ENCODE data around the gene CALB2.

The CALB2 gene

DNA sequence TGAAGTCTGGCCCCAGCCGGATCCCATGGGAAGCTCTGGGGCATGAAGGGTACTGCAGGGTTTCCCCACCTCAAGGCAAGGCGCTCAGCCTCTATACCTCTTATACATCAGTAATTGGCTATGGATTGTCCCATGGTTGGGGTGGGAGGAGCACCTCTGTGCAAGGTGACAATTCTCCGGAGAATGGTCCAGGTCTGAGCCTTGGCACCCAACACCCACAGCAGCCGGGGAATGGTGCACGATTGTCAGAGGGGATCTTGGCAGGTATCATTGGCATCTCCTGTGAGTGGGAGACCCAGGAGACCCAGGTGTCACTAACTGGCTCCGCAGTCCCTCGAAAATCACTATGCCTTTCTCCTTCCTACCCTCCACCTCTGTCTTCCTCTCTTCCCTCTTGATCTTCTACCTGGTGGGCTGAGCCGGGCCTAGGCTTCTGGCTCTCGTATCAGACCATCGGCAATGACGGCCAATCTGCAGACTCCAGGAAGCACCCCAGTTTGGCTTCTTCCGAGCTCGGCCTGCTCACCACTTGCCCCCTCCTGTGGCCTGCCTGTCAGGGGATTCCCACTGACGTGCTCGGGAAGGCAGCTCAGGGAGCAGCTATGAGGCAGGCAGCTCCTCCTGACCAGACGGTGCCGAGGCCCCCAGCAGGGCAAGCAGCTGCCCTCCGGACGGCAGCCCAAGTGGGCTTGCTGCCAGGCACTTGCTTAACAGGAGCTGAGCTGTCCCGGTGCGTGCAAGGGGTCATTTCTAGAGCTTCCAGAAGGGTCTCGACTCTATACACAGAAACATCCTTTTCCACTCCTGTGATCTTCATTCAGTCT, 10.0 kb upstream of the CALB2 start:
- no peak for TF ChIP-seq TCF12 (IDR thresholded peaks at IDR 0.05; ENCODE audit: low read depth)
- TF ChIP-seq TEAD4 (IDR thresholded peaks at IDR 0.05), result no peak
- TF ChIP-seq YY1 (IDR thresholded peaks at IDR 0.05; ENCODE audit: low read depth), result no peak
- no peak for TF ChIP-seq CEBPB (IDR thresholded peaks at IDR 0.05)
- TF ChIP-seq ZBTB7A (IDR thresholded peaks at IDR 0.05; ENCODE audit: low read depth), result no peak
- TF ChIP-seq, protein P1, sequence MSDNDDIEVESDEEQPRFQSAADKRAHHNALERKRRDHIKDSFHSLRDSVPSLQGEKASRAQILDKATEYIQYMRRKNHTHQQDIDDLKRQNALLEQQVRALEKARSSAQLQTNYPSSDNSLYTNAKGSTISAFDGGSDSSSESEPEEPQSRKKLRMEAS (IDR thresholded peaks at IDR 0.05), result no peak

DNA sequence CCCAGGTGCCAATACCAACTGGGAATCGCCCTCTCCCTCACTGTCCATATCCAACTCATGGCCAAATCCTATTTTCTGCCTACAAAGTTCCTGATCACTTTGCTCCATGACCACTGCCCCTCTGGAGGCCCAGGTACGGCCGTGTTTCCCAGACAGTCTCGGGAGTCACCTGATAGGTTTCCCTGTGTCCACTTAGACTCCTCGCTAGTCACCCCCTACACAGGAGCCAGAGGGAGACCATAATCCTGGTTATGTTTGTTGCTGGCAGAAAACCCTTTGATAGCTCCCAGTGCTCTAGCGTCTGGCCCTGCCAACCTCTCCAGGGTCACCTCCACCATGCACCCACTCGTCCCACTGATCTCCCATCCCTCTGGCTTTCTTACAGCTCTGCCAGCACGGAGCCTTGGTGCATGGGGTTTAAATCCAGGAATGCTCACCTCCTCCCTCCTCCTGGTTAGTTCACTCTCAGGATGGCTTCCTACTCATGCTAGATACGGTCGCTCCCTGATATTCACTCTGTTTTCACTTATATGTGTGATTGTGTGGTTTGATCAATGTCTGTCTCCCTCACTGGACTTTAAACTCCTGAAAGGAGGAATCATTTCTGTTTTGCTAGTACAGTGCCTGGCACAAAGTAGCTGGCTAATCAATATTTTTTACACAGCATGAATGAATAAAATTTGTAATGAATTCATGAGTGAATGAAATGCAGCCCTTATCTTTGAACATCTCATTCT, 7.5 kb upstream of the CALB2 start:
- no peak for TF ChIP-seq FOXM1 (IDR thresholded peaks at IDR 0.05; ENCODE audit: borderline replicate concordance, low read depth)
- no peak for TF ChIP-seq EGR1 (IDR thresholded peaks at IDR 0.05)
- no peak for TF ChIP-seq YY1 (IDR thresholded peaks at IDR 0.05; ENCODE audit: low read depth)
- no peak for TF ChIP-seq CREB1 (IDR thresholded peaks at IDR 0.05; ENCODE audit: low read depth)
- TF ChIP-seq, protein P1 (IDR thresholded peaks at IDR 0.05), result no peak
- TF ChIP-seq, protein P2, sequence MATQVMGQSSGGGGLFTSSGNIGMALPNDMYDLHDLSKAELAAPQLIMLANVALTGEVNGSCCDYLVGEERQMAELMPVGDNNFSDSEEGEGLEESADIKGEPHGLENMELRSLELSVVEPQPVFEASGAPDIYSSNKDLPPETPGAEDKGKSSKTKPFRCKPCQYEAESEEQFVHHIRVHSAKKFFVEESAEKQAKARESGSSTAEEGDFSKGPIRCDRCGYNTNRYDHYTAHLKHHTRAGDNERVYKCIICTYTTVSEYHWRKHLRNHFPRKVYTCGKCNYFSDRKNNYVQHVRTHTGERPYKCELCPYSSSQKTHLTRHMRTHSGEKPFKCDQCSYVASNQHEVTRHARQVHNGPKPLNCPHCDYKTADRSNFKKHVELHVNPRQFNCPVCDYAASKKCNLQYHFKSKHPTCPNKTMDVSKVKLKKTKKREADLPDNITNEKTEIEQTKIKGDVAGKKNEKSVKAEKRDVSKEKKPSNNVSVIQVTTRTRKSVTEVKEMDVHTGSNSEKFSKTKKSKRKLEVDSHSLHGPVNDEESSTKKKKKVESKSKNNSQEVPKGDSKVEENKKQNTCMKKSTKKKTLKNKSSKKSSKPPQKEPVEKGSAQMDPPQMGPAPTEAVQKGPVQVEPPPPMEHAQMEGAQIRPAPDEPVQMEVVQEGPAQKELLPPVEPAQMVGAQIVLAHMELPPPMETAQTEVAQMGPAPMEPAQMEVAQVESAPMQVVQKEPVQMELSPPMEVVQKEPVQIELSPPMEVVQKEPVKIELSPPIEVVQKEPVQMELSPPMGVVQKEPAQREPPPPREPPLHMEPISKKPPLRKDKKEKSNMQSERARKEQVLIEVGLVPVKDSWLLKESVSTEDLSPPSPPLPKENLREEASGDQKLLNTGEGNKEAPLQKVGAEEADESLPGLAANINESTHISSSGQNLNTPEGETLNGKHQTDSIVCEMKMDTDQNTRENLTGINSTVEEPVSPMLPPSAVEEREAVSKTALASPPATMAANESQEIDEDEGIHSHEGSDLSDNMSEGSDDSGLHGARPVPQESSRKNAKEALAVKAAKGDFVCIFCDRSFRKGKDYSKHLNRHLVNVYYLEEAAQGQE (IDR thresholded peaks at IDR 0.05; ENCODE audit: low read depth), result no peak
- no peak for TF ChIP-seq CEBPB (IDR thresholded peaks at IDR 0.05)
- no peak for TF ChIP-seq TAF1 (IDR thresholded peaks at IDR 0.05; ENCODE audit: low read depth)
- TF ChIP-seq USF1 (IDR thresholded peaks at IDR 0.05), result no peak
- TF ChIP-seq RAD21 (IDR thresholded peaks at IDR 0.05; ENCODE audit: low read depth), result no peak
- TF ChIP-seq NFIC (IDR thresholded peaks at IDR 0.05), result no peak
- no peak for TF ChIP-seq TEAD4 (IDR thresholded peaks at IDR 0.05)
- no peak for TF ChIP-seq ZBTB7A (IDR thresholded peaks at IDR 0.05; ENCODE audit: low read depth)
- TF ChIP-seq EP300 (IDR thresholded peaks at IDR 0.05; ENCODE audit: borderline replicate concordance), result no peak
- TF ChIP-seq TCF12 (IDR thresholded peaks at IDR 0.05; ENCODE audit: low read depth), result no peak

GRCh38 chr16:71351558-71351901, 7.0 kb upstream of the CALB2 start:
- TF ChIP-seq, protein P1 (IDR thresholded peaks at IDR 0.05), result no peak
- TF ChIP-seq ZBTB7A (IDR thresholded peaks at IDR 0.05; ENCODE audit: low read depth) (no peak), NFIC (IDR thresholded peaks at IDR 0.05) (no peak), EP300 (IDR thresholded peaks at IDR 0.05; ENCODE audit: borderline replicate concordance) (no peak), CEBPB (IDR thresholded peaks at IDR 0.05) (no peak), TEAD4 (IDR thresholded peaks at IDR 0.05) (no peak), RAD21 (IDR thresholded peaks at IDR 0.05; ENCODE audit: low read depth) (no peak)
- TF ChIP-seq, protein P2 (IDR thresholded peaks at IDR 0.05; ENCODE audit: low read depth), result no peak

GRCh38 chr16:71352466-71352865, 6.1 kb upstream of the CALB2 start:
- TF ChIP-seq NFIC (IDR thresholded peaks at IDR 0.05) (no peak), TEAD4 (IDR thresholded peaks at IDR 0.05) (no peak), EGR1 (IDR thresholded peaks at IDR 0.05) (no peak), CEBPB (IDR thresholded peaks at IDR 0.05) (no peak), ZBTB7A (IDR thresholded peaks at IDR 0.05; ENCODE audit: low read depth) (no peak)

DNA sequence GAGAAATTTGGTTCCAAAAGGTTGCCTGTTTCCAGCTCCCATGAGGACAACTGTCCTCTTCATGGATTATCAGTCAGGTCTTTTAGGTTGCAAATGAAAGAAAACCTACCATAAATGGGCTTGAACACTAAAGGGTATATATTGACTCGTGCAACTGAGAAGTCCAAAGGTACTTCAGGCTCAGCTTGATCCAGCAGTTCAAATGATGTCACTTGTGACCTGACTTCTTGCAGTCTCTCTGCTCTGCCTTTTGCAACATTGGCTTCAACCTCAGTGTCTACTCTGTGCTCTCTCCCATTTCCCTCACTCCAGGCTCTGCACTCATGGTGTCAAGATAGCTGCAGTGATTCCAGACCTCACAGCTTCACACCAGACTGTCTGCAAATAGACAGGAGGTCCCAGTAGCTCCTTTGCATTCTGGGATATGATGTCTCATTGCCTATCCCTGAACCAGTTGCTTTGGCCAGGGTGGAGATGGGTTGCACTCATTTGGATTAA, 5.5 kb upstream of the CALB2 start:
- TF ChIP-seq, protein P2 (IDR thresholded peaks at IDR 0.05; ENCODE audit: low read depth), result no peak
- TF ChIP-seq YY1 (IDR thresholded peaks at IDR 0.05; ENCODE audit: low read depth) (no peak), EP300 (IDR thresholded peaks at IDR 0.05; ENCODE audit: borderline replicate concordance) (no peak), CEBPB (IDR thresholded peaks at IDR 0.05) (no peak), TCF12 (IDR thresholded peaks at IDR 0.05; ENCODE audit: low read depth) (no peak), USF1 (IDR thresholded peaks at IDR 0.05) (no peak), NFIC (IDR thresholded peaks at IDR 0.05) (no peak), EGR1 (IDR thresholded peaks at IDR 0.05) (no peak)

Measured in Ishikawa (cell line).